ENCODE measurements around the gene SEMA5B.

The SEMA5B gene

GRCh38 chr3:122992133-122992532 is 35.4 kb downstream of the SEMA5B start:
- DNase-seq: no peak

GRCh38 chr3:122991236-122991985 is 36.2 kb downstream of the SEMA5B start:
- DNase-seq: no peak

- no peak for DNase-seq
These were observed 37.5 kb downstream of the SEMA5B start for GRCh38 chr3:122989856-122990575.

- no peak for DNase-seq
These were observed 39.1 kb downstream of the SEMA5B start for GRCh38 chr3:122988508-122988907.

- peak; percentile 59 for DNase-seq
These were observed 39.7 kb downstream of the SEMA5B start for GRCh38 chr3:122987736-122988319.

GRCh38 chr3:122987231-122987630 is 40.3 kb downstream of the SEMA5B start:
- DNase-seq: no peak

- DNase-seq: no peak
These were observed 40.8 kb downstream of the SEMA5B start for GRCh38 chr3:122986693-122987179.

GRCh38 chr3:122985539-122985938 is 42.0 kb downstream of the SEMA5B start:
- no peak for DNase-seq

- no peak for DNase-seq
These were observed 42.9 kb downstream of the SEMA5B start for GRCh38 chr3:122984650-122985049.

GRCh38 chr3:122984007-122984406 is 43.6 kb downstream of the SEMA5B start:
- no peak for DNase-seq

GRCh38 chr3:122982216-122983185 is 45.1 kb downstream of the SEMA5B start:
- no peak for DNase-seq

- DNase-seq: no peak
These were observed 48.4 kb downstream of the SEMA5B start for GRCh38 chr3:122979211-122979610.

- DNase-seq: no peak
These were observed 49.0 kb downstream of the SEMA5B start for GRCh38 chr3:122978569-122978968.

- DNase-seq: peak; percentile 46
These were observed 49.7 kb downstream of the SEMA5B start for GRCh38 chr3:122977746-122978466.

GRCh38 chr3:122975924-122976293 is 51.7 kb downstream of the SEMA5B start:
- DNase-seq: no peak

- DNase-seq: no peak
These were observed 52.2 kb downstream of the SEMA5B start for GRCh38 chr3:122975163-122975923.

GRCh38 chr3:122974764-122975162 is 52.8 kb downstream of the SEMA5B start:
- no peak for DNase-seq

- no peak for DNase-seq
These were observed 53.5 kb downstream of the SEMA5B start for GRCh38 chr3:122973893-122974615.

- no peak for DNase-seq
These were observed 55.4 kb downstream of the SEMA5B start for GRCh38 chr3:122972141-122972540.

All from RPMI8226 (cell line).